MM.1S (cell line): ENCODE measurements around the gene KRT80.

Experiments
- EZH2 ChIP-seq: fragments of 300-600 bp; sonication (generic); optimal IDR thresholded peaks from 2 replicates; pipeline ENCODE3; 2017; ENCODE audit warnings: low read depth, mild to moderate bottlenecking, antibody characterized with exemption, low read length, mixed read lengths
- EZH2phosphoT487 ChIP-seq: fragments of 300-600 bp; sonication (generic); IDR thresholded peaks from 2 replicates; pipeline ENCODE4 v1.6.1; 2018; ENCODE audit warnings: antibody characterized with exemption, low read length
- TF ChIP-seq, protein P1 (sequence below): fragments of 300-600 bp; sonication (generic); IDR thresholded peaks from 2 replicates; pipeline ENCODE4 v1.5.1; 2016; ENCODE audit warnings: antibody characterized with exemption, low read length, mixed read lengths

DNA sequence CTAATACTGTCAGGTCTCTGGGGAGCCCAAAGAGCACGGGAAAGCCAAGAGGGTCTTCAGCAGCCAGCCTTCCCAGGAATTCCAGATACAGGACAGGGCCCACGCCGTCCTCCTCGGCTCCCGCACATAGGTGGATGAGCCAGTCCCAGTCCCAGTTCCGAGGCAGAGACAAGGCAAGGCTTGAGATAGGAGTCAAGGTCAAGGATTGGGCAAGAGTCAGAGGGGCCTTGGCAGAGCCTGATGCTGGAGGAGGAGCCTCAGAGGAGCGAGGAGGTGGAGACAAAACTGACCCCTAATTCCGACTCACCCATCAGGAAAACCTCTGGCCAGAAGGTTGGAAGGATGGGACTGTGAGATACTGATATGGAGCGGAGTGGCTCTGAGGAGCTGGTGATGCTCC is 21.0 kb downstream of the KRT80 start:
- TF ChIP-seq EZH2 (no peak), EZH2phosphoT487 (no peak)
- TF ChIP-seq, protein P1, sequence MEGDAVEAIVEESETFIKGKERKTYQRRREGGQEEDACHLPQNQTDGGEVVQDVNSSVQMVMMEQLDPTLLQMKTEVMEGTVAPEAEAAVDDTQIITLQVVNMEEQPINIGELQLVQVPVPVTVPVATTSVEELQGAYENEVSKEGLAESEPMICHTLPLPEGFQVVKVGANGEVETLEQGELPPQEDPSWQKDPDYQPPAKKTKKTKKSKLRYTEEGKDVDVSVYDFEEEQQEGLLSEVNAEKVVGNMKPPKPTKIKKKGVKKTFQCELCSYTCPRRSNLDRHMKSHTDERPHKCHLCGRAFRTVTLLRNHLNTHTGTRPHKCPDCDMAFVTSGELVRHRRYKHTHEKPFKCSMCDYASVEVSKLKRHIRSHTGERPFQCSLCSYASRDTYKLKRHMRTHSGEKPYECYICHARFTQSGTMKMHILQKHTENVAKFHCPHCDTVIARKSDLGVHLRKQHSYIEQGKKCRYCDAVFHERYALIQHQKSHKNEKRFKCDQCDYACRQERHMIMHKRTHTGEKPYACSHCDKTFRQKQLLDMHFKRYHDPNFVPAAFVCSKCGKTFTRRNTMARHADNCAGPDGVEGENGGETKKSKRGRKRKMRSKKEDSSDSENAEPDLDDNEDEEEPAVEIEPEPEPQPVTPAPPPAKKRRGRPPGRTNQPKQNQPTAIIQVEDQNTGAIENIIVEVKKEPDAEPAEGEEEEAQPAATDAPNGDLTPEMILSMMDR, result no peak
